Stimulated activated CD8-positive, alpha-beta memory T cell treated with anti-CD3 and anti-CD28 coated beads, Interleukin-4, amount 100 ng/mL, for 1 hour (primary cell): ENCODE measurements around the gene GNLY.

ENCODE experiments used
- DNase-seq, 2 donors: peaks; one replicate each; pipeline ENCODE4 v3.0.0-alpha.2; 2020; ENCODE audit warnings: low read depth in 2 of 2, low spot score in 1 of 2

Gene GNLY

DNA sequence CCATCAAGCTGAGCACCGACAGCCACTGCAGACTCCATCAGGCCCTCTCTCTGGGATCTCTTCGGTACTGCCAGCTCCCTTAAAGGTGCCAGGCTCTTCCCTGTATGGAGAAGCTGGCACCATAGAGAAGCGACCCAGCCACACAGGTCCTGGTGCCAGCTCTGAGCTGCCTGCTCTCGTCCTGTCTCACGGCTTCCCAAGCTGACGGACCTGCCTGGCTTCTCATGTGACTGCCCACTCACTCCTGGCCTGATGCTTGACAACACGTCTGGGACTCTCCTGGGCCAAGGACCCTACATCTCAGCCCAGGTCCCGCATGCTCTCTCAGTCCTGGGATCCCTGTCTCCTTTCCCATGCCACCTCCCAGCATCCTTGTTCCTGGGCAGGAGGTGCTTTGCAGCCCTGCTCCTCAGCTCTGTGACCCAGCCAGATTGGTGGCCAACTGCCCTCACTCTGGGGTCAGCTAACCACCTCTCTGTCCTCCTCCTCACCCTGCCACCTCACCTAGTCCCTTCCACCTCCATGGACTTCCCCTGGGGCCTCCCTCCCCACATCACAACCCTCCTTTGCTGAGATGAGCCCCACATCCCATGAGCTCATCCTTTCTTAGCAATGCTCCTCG lies 47.2 kb downstream of the GNLY start:
- DNase-seq, result no peak

DNA sequence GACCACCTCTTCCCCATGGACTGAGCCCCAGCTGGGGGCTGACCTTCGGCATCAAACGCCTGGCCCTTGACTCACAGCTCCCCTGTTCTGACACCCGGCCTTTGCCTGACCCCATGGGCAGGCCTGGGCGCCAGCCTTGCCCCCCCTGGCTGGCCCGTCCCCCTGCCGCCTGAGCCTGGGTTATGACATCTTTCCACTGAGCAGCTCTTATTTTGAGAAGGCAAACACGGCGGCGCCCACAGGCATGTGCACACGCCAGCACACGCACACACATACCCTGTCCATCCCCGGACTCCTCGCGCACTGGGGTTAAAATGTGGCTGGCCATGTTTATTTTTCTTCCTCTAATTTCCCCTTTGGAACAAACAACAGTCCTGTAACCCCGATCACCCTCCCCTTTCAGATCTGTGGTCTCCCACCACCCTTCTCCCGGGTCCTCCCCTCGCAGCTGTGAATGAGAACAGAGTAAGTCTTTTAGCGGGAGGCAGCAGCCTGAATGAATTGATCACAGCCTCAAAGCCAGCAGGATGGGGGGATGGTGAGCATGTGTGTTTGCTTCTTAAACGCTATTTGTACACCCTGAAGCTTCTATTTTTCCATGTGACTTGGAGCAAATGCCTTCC lies 47.8 kb downstream of the GNLY start:
- DNase-seq, result no peak

DNA sequence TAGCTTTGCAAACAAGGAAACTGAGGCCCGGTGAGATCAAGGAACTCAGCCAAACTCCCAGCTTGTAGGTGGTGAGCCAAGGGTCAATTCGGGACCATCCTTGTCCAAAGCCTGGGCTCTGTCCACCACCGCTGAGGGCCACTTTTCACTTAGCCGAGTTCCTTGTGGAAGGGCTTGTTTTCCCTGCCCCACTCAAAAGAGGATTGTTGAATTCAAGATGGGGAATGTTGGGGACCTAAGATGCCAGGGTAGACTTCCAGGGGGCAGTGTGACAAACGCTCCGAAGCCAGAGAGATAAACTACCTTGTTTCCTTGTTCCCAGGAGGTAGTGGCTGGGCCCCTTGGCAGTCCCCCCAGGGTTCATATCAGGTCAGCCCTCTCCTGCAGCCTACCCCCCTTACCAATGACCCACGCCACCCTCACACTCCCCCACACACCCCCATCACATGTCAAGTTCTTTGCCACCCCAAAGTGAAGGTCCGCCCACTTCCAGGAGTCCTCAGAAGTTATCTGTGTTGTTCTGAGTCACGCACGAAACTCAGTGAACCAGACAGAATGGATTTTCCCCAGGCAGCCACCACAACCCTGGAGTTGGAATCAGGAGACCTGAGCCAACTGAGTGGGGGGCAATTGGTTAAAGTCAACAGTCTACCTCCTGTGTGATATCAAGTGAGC lies 49.3 kb downstream of the GNLY start:
- no peak for DNase-seq

DNA sequence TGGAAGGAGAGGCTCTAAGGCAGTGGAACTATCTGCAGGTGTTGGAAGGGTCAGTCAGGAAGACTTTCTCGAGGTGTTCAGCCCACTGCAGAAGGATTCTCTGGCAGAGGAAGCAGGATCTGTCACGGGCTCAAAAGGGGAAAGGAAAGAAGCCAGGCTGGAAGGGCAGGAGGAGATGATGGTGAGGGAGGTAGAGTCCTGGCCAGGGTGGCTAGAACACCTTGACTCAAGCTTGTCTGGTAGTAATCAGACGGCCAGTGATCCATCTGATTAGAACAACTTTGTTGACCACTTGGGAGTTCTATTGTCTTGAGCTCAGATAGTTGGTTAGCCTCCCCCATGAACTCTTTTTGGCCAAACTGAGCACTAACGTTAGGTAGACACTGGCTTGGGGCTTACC lies 49.9 kb downstream of the GNLY start:
- DNase-seq, result no peak

DNA sequence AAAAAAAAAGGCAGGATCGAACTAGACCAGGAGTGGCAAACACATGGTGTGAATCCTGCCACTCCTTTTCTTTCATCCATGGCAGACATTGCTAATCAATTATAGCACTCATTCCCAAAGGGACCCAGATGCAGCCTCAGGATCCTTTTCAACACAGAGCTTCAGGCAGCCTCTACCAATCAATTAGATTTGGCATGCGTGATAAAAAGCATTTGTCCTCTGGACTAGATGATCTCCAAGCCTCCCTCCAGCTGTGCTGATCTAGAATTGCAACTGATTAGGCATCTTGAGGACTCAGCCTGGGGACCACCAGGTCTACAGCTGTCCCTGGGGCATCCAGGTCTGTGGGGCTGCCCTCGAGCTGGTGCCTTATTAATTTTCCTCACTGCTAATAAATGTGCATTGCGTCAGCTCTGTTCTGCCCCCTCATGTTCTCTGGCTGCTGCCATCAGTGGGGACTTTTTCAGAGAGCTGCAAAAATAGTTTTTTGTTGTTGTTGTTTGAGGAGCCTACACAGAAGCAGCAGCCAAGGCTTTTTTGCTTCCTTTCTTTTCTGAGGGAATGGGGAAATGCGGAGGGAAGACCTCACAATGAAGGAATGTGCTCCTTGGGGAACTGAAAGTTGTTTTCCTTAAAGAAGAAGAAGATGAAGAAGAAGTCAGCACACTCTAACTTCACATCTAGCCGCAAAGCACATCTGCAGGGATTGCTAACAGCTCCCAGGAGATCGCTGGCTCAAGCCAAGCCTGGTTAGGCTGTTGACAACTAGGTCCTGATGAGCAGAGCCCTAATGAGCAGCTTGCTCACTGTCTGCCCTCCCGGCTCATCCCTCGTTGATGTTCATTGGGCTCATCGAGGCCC lies 50.8 kb downstream of the GNLY start:
- no peak for DNase-seq

DNA sequence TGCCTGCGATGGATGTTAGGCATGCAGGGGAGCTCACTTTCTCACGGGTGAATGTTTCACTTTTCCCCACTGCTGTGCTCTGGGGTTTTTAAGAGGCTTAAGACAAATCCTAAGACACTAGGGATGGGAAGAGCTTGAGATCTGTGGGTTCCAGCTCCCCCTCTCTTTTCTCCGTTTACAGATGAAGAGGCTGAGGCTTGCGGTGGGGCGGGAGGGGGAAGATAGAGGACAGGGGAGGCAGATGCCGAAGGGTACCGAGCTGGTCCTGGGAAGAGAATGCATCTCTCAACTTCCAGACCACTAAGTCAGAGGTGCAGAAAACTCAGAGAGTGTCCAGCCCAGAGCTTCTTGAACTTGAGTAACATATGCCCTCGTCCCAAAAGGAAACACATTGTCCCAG lies 51.5 kb downstream of the GNLY start:
- no peak for DNase-seq

DNA sequence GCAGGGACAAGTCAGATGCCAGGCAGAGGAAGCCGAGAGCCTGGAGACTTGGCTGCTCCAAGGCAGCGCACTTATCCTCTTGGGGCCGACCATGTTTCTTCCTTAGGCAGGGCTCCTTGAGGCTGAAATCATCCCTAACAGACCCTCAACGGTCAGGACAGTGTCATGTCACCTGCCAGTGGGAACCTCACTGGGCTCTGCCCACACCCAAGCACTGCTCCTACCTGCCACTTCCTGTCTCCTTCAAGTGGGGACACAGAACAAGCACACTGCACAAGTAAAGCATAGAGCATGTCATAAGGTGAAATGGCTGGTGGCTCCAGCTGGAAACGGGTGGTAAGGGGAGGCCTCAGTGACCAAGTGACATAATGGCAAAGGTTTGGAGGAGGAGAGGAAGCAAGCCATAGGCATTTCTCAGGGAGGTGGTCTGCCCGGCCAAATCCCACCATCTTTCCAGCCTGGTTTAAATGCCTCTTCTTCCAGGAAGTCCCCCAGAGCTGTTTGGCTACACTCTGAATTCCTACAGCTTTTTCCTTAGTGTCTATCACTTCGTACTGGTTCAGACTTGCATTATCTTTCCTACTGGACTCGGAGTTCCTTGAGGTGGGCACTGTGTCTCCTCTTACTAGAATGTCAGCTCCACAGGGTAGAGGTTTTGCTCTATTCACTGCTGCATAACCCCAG lies 52.3 kb downstream of the GNLY start:
- no peak for DNase-seq

DNA sequence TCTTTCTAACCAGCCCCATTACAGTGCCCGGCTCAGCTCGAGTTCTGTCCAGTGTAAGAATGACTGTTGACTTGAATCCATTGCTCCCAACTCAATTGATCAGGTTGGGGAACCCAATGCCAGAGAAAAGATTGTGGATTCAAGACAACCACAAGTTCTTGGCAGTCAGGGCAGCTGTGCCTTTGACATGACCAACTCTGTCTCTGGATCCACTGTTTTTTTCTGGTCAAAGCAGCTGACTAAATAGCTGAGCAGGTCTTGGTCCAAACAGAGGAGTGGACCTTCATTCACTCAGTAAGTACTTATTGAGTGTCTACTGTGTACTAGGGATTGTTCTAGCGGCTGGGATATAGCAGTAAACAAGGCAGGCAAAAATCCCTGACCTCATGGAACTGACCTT lies 53.3 kb downstream of the GNLY start:
- DNase-seq, result no peak

DNA sequence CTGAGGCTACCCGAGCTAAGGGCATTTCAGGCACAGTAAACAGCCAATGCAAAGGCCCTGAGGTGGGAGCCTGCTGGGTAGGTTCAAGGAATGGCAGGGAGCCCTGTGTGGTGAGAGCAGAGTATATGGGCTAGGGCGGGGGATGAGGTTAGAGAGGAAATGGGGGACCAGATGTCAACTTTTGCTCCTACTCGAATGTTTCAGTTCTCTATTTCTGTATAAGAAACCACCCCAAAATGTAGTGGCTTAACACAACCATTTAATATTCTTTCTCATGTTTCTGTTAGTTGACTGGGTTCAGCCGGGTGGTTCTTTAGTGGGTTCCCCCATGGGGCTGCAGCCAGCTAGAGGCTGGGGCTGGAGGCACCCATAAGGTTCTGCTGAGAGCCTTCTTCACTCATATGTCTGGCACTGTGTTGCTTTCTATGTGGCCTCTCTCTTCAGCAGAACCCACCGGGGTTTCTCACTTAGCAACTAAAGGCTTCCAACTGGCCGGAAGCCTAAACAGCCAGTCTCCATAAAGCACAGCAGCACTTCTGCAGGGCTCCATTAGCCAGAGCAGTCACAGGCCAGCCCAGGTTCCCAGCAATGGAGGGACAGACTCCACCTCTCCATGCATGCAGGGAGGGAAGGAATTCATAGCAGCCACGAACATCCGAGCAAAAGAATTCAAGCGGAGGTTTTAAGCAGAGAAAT lies 54.0 kb downstream of the GNLY start:
- no peak for DNase-seq
